Ovary (tissue), 3 donors: ENCODE measurements around the gene MFAP5.

ENCODE experiments used
- POLR2A ChIP-seq: fragments of 450-650 bp; IDR thresholded peaks from one replicate; pipeline ENCODE4 v1.6.1; 2017; ENCODE audit warnings: antibody characterized with exemption, mild to moderate bottlenecking, moderate library complexity
- TF ChIP-seq, protein P1 (sequence below), 3 donors: fragments of 450-650 bp in 2 of 3; fragments of 200-600 bp in 1 of 3; IDR thresholded peaks; one replicate each; pipeline versions ENCODE4 v1.5.1 to v1.8.0; 2016 to 2022; ENCODE audit warnings: antibody characterized with exemption in 3 of 3, mild to moderate bottlenecking in 1 of 3
- donor health status: DM: no; HTN: no; CAD: no.

GRCh38 chr12:8639936-8640335 lies 22.7 kb downstream of the MFAP5 start:
- TF ChIP-seq, protein P1, sequence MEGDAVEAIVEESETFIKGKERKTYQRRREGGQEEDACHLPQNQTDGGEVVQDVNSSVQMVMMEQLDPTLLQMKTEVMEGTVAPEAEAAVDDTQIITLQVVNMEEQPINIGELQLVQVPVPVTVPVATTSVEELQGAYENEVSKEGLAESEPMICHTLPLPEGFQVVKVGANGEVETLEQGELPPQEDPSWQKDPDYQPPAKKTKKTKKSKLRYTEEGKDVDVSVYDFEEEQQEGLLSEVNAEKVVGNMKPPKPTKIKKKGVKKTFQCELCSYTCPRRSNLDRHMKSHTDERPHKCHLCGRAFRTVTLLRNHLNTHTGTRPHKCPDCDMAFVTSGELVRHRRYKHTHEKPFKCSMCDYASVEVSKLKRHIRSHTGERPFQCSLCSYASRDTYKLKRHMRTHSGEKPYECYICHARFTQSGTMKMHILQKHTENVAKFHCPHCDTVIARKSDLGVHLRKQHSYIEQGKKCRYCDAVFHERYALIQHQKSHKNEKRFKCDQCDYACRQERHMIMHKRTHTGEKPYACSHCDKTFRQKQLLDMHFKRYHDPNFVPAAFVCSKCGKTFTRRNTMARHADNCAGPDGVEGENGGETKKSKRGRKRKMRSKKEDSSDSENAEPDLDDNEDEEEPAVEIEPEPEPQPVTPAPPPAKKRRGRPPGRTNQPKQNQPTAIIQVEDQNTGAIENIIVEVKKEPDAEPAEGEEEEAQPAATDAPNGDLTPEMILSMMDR (IDR thresholded peaks at IDR 0.05): no peak
- no peak for TF ChIP-seq POLR2A
